ENCODE measurements around the gene RAMP1.

Gene RAMP1

GRCh38 chr2:237854295-237854694, 5.1 kb upstream of the RAMP1 start:
- no peak for DNase-seq (ENCODE audit: low read depth)
- no peak for TF ChIP-seq CTCF (IDR thresholded peaks at IDR 0.05; ENCODE audit: insufficient read depth, low read depth, low read length, missing control alignments)
- no peak overlapping the region for H3K4me3 ChIP-seq (ENCODE audit: low read depth, low read length)

- H3K4me3 ChIP-seq (ENCODE audit: low read depth, low read length) = no peak overlapping the region
- no peak for DNase-seq (ENCODE audit: low read depth)
- no peak for TF ChIP-seq CTCF (IDR thresholded peaks at IDR 0.05; ENCODE audit: insufficient read depth, low read depth, low read length, missing control alignments)
These were observed 1.6 kb upstream of the RAMP1 start for GRCh38 chr2:237857791-237858190.

- no peak overlapping the region for H3K4me3 ChIP-seq (ENCODE audit: low read depth, low read length)
- peak; percentile 78 for TF ChIP-seq CTCF (IDR thresholded peaks at IDR 0.05; ENCODE audit: insufficient read depth, low read depth, low read length, missing control alignments)
- peak; percentile 70 for DNase-seq (ENCODE audit: low read depth)
These were observed 935 bp upstream of the RAMP1 start for GRCh38 chr2:237858294-237859081.

- H3K4me3 ChIP-seq (ENCODE audit: low read depth, low read length) = no peak overlapping the region
- DNase-seq (ENCODE audit: low read depth) = no peak
- TF ChIP-seq CTCF (IDR thresholded peaks at IDR 0.05; ENCODE audit: insufficient read depth, low read depth, low read length, missing control alignments) = no peak
These were observed 365 bp upstream of the RAMP1 start for GRCh38 chr2:237859082-237859433.

- TF ChIP-seq CTCF (IDR thresholded peaks at IDR 0.05; ENCODE audit: insufficient read depth, low read depth, low read length, missing control alignments) = no peak
- no peak for DNase-seq (ENCODE audit: low read depth)
- H3K4me3 ChIP-seq (ENCODE audit: low read depth, low read length) = no peak overlapping the region
These were observed 981 bp downstream of the RAMP1 start for GRCh38 chr2:237860273-237860935.

- DNase-seq (ENCODE audit: low read depth) = no peak
- no peak overlapping the region for H3K4me3 ChIP-seq (ENCODE audit: low read depth, low read length)
- TF ChIP-seq CTCF (IDR thresholded peaks at IDR 0.05; ENCODE audit: insufficient read depth, low read depth, low read length, missing control alignments) = no peak
These were observed 2.6 kb downstream of the RAMP1 start for GRCh38 chr2:237861875-237862527.

Measured in GM12865 (cell line).